ENCODE results near the gene PLK5.
A peak's percentile ranks its signal among the peaks of the same experiment; 100 is the strongest.

PLK5 gene

DNA sequence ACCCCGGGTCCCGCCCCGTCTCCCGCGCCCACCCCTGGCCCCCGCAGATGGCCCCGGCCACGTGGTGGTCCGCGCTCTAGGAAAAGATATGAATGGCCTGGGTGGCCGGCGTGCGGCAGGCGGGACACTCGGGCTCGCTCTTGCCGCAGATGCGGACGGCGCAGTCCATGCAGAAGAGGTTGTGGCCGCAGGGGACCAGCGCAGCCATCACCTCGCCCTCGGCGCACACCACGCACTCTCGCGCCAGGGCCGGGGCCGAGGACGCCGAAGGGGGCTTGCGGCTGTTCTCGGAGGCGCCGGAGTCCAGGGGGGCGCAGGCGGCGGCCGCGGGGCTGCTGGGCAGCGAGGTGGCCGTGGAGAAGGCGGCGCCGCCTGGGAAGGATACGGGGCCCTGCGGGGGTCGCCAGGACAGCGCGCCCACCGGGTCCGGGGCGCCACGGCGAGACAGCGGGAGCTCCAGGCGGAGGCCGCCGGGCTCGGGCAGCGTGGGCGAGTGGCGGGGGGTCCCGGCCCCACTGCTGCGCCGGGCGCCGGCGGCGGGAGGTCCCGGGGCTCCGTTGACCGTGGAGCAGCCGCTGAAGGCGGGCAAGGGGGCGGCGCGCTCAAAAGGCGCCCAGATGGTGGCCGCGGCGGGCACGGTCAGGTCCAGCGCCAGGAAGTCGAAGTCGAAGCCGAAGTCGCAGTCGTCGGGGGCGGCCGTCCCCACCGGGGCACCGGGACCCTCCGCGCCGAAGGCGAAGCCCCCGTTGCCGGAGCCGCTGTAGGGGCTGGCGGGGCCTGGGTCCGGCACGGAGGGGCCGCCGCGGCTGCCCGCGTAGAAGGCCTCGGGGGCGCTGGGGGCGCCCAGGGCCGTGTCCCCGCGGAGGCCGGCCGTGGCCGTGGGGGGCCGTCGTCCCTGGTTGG lies 31.9 kb downstream of the PLK5 start:
- DNase-seq (ENCODE audit: low read depth), result no peak

DNA sequence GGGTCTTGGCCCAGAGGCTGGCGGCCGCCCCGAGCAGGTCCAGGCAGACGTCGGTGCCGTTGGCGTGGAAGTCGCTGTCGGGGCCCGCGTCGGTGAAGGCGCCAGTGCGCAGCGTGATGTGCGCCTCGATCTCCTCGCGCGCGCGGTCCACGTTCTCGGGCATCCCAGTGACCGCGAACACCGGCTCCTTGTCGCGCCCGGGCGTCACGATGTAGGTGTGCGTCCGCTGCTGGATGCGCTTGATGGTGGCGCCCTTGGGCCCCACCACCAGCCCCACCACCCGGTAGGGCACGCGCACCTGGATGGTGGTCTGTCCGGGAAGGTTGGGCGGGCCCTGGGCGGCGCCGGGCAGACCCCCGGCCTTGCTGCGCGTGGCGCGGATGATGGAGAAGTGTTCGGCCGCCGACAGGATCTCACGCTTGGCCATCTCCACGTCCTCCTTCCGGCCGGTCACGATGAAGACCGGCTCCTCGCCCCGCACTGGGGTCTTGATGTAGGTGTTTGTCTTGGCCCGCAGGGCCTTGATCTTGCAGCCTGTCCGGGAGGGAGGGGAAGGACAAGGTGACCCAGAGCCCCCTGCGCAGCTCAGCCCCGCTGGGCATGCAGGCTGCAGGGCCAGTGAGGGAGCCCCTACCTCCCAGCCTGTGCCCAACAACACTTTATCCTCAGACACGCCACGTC lies 32.7 kb downstream of the PLK5 start:
- DNase-seq (ENCODE audit: low read depth), result no peak

DNA sequence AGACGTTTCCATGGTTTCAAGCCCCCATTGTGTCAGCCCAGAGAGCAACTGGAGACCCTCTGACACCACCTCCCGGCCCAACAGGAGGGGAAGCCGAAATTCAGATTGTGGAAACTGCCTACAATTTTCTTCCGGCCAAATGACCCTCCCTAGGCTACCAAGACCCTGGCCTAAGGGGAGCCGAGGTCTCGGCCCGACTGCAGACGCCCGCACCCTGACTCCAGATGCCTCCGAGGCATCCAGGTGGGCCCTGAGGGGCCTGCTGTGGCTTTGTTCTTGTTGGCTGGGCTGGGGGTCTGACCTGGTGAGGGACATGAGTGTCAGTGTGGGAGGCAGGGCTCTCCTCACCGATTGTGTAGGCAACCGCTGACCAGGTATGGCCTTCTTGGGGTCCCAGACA lies 34.7 kb downstream of the PLK5 start:
- DNase-seq (ENCODE audit: low read depth), result no peak

DNA sequence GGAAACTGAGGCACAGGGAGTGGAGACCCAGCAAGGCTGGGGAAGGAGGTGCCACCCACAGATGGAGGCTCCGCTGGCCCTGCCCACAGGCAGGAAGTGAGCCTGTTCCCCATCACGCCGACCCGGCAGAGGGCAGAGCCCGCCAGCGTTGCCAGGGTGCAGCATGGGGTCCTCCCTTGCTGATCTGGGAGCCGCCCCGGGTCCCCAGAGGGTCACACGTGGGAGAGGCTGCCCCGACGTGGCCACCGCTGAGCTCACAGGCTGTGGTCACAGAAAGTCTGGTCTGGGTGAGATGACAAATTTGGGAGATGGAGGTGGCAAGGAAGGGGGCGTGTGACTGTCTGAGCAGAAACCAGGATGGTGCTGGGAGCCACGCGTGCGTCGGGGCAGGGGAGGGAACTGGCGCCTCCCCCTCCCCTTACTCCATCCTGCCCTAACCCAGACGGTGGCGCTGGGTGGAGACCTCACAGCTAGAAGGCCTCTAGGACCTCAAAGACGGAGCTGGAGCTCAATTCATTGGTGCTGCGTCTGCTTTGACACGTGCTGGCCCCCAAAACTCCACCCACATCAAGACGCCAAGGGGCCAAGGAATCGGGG lies 36.5 kb downstream of the PLK5 start:
- no peak for DNase-seq (ENCODE audit: low read depth)

DNA sequence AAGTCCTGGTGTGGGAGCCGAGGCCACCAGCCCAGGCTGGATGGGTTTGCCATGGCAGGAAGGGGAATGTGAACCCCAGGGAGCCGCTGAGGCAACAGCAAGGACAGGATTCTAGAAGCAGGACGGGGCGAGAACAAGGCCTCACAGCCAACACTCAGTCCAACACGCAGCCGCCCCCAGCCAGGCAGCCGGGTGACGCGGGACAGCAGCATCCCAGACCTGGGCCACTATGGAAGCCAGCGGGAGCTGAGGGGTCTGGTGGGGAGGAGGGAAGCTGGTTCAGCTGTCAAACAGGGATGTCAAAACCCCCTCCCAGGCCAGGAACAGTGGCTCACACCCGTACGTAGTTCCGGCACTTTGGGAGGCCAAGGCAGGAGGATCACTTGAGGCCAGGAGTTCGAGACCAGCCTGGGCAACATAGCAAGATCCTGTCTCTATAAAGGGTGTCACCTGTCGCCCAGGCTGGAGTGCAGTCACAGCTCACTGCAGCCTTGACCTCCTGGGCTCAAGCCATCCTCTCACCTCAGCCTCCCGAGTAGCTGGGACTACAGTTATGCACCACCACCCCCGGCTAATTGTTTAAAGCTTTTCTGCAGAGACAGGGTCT lies 37.5 kb downstream of the PLK5 start:
- no peak for DNase-seq (ENCODE audit: low read depth)

DNA sequence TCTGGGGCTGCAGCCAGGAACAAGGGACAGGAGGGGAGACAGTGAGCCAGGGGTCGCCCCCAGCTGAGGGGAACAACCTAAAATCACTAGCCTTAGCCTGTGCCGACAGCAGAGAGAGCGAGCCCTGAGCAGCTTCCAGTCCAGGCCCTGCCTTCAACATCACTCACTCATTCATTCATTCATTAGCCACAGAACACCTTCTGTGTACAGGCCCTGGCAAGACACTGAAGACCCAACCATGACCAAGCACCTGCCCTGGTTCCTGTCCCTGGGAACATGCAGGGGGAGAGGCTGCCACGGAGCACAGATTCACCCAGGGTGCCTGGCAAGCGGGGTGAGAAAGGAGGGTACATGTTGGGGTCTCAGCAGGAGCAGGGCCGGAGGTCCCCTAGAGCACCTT lies 39.4 kb downstream of the PLK5 start:
- DNase-seq (ENCODE audit: low read depth), result no peak

DNA sequence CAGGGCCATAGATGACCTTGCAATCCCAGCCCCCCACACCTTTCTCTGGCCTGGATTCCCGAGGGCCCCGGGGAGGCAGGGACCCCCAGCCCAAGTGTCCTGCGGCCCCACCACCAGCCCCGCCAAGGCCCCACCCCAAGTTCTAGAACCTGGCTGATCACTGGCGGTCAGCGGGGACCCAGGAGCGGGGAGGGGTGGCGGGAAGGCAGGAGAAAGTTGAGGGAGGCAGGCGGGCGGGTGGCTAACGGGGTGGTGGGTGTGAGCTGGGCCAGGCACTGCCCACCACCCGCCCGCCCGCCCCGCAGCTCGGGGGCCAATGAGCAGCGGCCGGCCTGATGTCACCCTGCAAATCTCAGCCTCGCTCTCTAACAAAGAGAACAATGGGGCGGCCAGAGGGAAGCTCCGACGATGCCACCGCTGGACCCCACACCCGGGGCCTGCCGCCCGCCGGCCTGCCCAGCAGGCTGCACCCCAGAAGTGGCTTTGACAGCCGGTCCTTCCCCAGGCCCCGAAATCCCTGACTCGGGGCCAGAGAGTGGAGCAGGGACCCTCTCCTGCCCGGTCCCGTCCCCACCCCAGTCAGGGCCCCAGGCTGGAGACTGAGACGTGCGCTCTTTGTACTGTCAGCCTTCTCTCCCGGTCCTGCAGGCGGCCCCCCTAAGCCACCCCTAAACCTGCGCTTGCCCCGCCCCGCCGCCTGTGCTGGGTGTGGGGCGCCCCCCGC lies 42.7 kb downstream of the PLK5 start:
- DNase-seq (ENCODE audit: low read depth), result no peak

DNA sequence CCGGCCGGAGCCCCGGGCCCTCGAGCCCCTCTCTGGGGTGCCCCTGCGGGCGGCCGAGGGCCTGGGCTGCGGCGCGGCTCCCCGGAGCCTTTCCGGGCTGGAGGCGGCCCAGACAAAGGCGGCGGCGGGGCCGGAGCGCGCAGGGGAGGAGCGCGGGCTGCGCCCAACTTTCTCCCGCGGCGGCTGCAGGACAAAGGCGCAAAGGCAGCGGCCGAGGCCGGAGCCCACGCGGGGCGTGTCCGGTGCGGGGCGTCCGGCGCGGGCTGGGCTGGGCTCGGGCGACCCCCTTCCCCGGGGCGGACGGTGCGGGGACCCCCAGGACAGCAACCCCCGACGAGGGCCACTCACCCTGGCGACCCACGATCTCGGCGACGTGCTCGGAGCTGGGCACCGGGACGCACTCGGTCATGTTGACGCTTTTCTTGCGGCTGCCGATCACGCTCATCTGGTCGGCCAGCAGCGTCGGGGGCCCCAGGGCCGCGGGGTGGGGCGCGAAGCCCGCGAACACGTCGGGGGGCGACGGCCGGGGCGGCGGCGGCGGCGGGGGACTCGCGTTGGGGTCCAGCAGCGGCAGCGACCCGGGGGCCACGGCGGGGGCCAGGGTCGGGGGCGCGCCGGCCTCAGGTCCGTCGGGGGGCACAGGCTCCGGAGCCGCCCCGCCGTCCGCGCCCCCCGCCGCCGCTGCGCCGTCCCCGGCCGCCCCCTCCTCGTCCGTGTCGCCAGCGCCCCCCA lies 43.4 kb downstream of the PLK5 start:
- no peak for DNase-seq (ENCODE audit: low read depth)

DNA sequence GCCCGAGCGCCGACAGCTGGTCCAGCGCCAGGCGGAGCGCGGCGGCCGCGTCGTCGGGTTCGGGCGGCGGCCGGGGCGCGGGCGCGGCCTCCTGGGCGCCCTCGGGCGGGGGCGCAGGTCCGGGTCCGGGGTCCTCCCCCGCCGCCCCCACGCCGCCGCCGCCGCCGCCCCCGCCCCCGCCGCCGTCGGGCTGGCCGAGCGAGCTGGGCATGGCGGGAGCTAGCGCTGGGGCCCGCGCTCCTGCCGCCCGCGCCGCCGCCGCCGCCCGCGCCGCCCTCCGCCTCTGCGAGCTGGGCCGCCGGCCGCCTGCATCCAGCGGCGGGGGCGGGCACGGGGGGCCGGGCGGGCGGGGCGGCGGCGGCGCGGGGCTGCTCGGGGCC lies 44.0 kb downstream of the PLK5 start:
- no peak for DNase-seq (ENCODE audit: low read depth)

DNA sequence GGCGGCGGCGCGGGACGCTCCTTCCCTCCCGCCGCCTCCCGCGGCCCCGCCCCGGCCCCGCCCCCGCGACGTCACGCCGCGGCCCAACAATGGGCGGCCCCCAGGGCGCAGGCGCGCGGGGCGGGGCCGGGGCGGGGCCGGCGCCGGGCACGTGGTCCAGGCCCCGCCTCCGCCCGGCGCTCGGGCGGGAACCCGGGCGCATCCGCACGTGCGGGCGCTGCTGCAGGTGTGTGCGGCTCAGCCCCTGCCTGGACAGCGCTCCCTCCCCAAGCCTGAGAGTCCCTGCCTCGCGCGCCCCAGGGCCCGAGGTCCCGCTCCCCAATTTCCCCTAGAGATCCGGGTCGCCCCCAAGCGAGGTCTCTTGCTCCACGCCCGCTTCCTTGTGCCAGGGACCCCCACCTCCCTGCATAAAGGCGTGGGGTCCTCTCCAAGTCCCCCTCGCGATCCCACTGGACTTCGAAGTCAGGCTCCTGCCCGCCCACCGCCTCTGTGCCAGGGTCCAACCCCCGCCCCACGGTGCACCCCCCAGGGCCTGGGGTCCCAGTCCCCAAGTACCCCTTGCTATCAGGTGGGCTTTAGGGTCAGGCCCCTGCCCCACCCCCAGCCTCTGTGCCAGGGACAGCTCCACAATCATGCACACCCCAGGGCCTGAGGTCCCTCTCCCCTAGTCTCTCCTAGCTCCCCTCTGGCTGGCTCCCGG lies 44.6 kb downstream of the PLK5 start, which contains the start of gene MEX3D:
Gene MEX3D (minus strand): TSS at position 6 of the 700 bp plus-strand sequence. CDS start 267 bp downstream, outside the sequence.
- DNase-seq (ENCODE audit: low read depth), result peak; percentile 74

DNA sequence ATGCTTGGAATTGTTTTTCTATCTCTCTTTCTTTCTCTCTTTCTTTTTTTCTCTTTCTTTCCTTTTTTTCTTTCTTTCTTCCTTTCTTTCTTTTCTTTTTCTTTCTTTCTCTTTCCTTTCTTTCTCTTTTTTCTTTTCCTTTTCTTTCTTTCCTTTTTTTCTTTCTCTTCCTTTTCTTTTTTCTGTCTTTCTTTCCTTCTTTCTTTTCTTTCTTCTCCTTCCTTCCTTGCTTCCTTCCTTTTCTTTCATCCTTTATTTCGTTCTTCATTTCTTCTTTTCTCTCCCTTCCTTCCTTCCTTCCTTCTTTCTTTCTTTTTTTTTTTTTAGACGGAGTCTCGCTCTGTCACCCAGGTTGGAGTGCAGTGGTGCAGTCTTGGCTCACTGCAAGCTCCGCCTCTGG lies 46.1 kb downstream of the PLK5 start:
- DNase-seq (ENCODE audit: low read depth), result no peak

DNA sequence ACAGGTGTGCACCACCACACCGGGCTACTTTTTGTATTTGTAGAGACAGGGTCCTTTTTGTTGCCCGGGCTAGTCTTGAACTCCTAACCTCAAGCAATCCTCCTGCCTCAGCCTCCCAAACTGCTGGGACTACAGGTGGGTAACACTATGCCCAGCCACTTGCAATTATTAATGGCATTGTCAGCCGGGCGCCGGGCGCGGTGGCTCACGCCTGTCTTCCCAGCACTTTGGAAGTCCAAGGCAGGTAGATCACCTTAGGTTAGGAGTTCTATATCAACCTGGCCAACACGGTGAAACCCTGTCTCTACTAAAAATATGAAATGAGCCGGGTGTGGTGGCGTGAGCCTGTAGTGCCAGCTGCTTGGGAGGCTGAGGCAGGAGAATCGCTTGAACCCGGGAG lies 47.0 kb downstream of the PLK5 start:
- DNase-seq (ENCODE audit: low read depth), result no peak

DNA sequence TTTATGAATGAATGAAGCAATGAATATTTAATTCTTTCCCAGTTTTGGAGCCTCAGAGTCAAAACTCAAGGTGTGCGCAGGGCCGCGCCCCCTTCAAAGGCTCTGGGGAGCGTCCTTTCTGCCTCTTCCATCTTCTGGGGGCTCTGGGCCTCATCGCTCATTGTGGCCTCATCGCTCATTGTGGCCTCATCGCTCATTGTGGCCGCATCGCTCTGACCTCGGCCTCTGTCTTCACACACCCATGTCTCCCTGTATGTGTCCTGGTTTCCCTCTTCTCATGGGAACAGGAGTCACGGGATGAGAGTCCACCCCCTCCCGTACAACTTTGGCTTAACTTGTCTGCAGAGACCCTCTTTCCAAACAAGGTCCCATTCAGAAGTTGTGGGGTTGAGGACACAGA lies 47.5 kb downstream of the PLK5 start:
- DNase-seq (ENCODE audit: low read depth), result no peak

DNA sequence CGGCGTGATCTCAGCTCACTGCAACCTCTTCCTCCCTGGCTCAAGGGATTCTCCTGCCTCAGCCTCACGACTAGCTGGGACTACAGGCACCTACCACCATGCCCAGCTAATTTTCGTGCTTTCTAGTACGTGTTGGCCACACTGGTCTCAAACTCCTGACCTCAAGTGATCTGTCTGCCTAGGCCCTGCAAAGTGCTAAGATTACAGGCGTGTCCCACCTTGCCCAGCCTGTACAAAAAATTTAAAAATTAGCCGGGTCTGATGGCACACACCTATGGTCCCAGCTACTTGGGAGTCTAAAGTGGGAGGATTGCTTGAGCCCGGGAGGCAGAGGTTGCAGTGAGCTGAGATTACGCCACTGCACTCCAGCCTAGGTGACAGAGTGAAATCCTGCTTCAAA lies 48.9 kb downstream of the PLK5 start:
- no peak for DNase-seq (ENCODE audit: low read depth)

DNA sequence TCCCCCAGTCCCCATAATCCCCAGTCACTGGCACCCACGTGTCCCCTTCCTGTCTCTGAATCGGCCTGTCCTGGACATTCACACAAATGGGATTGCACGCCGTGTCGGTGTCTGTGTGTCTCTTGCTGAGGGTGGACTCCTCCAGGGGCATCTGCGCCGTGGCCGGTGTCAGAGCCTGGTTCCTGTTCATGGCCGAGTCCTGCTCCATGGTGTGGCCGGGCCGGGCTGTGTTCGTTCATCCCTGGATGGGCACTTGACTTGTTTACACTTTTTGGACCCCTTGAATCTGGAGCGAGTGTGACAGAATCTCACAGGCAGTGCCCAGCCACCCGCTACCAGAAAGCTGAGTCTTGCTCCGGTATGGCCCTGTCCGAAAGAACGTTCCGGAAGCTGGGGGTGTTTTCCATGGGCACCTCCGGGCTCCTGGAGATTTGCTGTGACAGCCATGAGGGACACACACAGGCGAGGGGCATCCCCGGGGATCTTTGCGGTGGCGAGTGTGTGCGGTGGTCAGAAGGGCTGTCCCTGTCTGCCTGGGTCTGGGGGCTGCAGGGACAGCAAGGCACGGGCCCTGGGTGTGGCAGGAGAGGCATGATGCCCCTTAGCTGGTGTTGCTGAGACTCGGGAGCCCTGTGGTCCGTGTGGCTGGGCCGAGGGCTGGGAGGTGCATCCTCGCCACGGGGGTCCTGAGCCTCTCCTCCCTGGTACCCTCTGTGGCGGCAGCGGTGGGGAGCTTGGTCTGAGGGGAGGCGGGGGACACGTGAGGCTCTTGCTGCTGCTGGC lies 50.7 kb downstream of the PLK5 start:
- DNase-seq (ENCODE audit: low read depth), result no peak

DNA sequence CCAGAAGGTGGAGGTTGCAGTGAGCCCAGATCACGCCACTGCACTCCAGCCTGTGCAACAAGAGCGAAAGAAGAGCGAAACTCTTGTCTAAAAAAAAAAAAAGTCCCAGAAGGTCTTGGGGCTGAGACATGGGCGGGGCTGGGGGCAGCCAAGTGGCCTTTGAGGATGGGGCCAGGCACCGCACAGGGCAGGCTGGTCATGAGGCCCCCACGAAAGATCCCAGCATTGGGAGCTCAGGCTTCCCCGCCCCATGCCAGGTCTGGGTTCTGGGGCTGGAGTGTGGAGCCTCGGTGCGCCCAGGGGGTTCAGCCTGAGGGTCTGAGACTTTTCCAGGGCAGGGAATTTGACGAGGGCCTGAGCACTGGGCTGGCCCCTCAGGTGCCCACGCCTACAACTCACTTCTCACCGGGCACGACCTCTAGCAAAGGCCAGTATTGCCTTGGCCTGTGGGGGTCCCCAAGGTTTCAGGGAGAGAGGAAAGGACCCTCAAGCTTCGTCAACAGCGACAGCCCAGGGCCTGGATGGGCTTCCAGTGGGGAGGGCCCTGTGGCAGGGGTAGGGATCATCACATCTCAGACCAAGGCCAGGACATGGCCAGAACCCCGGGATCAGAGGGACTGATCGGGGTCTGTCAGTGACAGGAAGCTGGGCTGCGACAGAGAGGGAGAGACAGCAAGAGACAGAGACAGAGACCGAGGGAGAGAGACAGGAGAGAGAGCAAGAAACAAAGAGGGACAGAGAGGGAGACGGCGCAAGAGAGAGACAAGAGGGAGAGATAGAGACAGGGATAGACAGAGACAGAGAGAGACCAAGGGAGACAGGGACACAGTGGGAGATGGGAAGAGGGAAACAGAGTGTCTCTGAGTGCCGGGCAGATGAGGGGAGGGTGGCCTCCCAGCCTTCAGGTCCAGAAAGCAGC lies 51.7 kb downstream of the PLK5 start:
- DNase-seq (ENCODE audit: low read depth), result no peak

DNA sequence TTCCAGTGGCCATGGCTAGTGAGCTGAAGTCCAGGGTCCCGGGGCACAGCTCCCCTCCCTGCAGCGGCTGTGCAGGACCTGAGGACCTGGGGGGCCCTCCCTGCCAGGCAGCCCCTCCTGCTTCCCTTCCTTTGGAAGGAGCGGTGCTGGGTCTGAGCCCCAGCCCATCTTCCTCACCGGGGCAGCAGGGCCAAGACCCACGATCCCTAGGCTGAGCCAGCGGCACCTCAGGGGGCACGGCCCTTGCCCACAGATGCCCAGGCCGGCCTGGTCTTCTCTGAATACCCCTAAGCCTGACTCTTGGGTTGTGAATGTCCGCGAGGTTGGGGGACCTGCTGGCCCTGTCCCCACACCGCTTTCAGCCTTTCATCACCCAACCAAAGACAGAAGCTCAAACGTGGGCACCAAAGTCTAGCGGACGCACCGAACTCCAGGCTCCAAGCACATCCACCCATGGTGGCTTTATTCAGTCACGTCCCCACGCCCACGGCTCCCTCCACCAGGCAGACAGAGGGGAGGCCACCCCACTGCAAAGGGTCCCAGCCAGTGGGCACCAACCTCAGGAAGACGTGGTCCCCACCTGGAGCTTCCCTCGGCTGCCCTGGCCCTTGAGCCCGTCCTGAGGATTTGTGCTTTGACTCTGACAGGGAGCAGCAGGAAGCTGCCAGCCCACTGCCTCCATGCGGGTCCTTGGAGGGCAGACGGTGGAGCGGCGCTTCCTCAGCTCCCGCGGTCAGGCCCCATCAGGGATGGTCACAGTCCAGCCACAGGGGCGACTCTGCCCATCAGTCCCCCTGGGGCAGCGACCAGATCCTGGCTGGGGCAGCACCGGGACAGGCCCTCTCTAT lies 52.6 kb downstream of the PLK5 start:
- DNase-seq (ENCODE audit: low read depth), result no peak

All from stimulated activated CD8-positive, alpha-beta memory T cell treated with anti-CD3 and anti-CD28 coated beads, Interleukin-4, amount 100 ng/mL, for 24 hours (primary cell).